ENCODE measurements around the gene SNN. TPM values are rescaled to one million over a fixed set of nuclear protein-coding genes. Genes with fewer than 3 reads are reported as not detected.

The SNN gene
- total RNA-seq, 1 donor from 2014 or later = 32.1 TPM

DNA sequence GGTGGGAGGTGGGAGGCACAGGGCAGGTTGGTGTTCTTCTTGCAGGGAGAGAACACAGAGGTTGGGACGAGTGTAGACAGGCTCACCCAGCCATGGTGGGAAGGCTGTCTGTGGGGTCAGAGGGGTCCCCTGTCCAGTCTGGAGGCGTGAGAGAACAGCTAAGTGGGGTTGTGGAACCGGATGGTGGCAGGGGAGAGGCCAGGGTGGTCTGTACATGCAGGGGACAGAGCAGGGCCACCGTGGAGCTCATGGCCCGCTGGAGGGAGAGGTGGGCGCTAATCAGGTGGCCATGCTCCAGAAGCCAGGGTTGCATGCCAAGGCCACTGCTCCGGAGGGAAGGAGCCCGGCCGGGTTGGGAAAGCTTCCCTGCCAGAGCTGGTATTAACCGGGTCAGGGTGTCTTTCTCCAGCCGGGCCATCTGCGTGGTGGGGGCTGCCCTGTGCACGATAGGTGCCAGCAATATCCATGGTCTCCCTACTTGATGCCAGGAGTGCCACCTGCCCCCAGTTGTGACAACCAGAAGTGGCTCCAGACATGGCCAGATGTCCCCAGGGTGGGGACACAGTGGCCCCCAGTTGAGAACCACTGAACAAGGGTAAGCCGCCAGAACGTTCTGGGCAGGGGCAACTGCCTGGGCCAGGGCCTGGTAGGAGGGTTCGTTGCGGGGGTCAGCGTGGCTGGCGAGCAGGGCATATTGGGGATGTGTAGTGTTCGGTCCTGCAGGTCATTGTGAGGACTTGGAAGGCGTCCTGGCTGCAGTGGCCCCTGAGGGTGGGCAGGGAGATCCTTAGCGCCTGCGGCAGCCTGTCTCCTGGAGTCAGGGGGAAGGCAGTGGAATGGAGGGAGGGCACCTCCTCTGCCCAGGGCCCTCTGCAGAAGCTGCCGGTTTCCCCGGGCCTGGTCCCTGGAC is 5.1 kb downstream of the SNN start:
- Mint-ChIP-seq H3K4me3 (peak overlapping the region; percentile 74), H3K4me1 (peaks cover 89% of the 10 kb centered on the region), H3K27ac (peak overlapping the region; percentile 89), H3K27me3 (no peaks in the 10 kb centered on the region), H3K9me3 (no peaks in the 10 kb centered on the region), H3K36me3 (ENCODE audit: low read depth) (peaks cover 42% of the 10 kb centered on the region)
- ATAC-seq (ENCODE audit: low read depth) = no peak
- no peak for DNase-seq
- POLR2A ChIA-PET = interaction anchor here (0.6 to 2.3 kb wide), 4 partner anchors 8 to 803 kb away, joined by 3 to 5 read pairs (median 5); no protein-coding TSS in a partner anchor
- TF ChIP-seq, protein P1, sequence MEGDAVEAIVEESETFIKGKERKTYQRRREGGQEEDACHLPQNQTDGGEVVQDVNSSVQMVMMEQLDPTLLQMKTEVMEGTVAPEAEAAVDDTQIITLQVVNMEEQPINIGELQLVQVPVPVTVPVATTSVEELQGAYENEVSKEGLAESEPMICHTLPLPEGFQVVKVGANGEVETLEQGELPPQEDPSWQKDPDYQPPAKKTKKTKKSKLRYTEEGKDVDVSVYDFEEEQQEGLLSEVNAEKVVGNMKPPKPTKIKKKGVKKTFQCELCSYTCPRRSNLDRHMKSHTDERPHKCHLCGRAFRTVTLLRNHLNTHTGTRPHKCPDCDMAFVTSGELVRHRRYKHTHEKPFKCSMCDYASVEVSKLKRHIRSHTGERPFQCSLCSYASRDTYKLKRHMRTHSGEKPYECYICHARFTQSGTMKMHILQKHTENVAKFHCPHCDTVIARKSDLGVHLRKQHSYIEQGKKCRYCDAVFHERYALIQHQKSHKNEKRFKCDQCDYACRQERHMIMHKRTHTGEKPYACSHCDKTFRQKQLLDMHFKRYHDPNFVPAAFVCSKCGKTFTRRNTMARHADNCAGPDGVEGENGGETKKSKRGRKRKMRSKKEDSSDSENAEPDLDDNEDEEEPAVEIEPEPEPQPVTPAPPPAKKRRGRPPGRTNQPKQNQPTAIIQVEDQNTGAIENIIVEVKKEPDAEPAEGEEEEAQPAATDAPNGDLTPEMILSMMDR (IDR thresholded peaks at IDR 0.05) = no peak
- intact Hi-C loops (cut with micrococcal nuclease) = loop anchor here (10.0 kb wide), 1 partner anchor 799 kb away; the partner anchor contains the start of gene CIITA
- CTCF ChIA-PET = no interaction called here

DNA sequence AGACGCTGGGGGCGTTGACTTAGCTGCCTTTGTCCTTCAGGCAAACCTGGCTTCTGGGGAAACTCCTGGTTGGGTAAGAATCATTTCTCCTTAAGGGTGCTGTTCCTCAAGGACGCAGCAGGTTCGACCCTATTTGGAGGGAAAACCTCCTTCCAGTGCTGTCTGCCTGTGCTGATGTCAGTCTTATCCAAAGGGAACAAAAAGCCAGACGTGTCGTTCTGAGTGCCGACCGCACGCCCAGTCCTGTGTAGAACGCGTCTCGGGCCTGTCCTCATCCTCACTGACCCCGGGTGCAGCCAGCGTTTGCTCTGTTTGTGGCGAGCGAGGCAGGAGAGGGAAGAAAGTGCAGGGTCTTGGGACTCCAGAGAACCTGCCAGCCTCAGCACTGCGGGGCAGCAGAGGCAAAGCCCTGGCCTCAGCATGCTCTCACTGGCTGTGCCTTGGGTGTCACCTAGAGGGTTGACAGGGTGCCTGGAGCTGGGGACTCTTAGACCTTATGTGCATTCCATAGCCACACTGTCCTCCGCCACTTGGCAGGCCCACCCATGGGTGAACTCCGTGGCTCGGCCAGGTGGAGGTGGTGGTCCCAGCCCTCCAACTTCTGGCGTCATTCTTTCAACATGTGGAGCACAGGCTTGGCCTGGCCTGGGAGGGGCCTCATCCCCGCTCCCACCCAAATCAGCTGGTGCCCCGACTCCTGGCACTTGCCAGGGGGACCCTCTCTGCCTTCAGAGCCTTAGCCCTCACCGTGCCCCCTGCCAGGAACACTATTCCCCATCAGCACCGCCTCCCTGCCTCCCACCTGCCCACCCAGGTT is 6.0 kb downstream of the SNN start:
- H3K27ac Mint-ChIP-seq = peak overlapping the region; percentile 82
- no peak overlapping the region for H3K4me3 Mint-ChIP-seq
- intact Hi-C loops (cut with micrococcal nuclease) = loop anchor here (10.0 kb wide), 1 partner anchor 799 kb away; the partner anchor contains the start of gene CIITA
- H3K4me1 Mint-ChIP-seq = peaks cover 97% of the 10 kb centered on the region
- no peak for ATAC-seq (ENCODE audit: low read depth)
- H3K27me3 Mint-ChIP-seq = no peaks in the 10 kb centered on the region
- ChIA-PET POLR2A (interaction anchor here (0.7 kb wide), 2 partner anchors 14 to 733 kb away, joined by 4 to 5 read pairs; no protein-coding TSS in a partner anchor), CTCF (no interaction called here)
- H3K9me3 Mint-ChIP-seq = no peaks in the 10 kb centered on the region
- TF ChIP-seq, protein P1 (IDR thresholded peaks at IDR 0.05) = no peak
- peaks cover 50% of the 10 kb centered on the region for H3K36me3 Mint-ChIP-seq (ENCODE audit: low read depth)
- no peak for DNase-seq

DNA sequence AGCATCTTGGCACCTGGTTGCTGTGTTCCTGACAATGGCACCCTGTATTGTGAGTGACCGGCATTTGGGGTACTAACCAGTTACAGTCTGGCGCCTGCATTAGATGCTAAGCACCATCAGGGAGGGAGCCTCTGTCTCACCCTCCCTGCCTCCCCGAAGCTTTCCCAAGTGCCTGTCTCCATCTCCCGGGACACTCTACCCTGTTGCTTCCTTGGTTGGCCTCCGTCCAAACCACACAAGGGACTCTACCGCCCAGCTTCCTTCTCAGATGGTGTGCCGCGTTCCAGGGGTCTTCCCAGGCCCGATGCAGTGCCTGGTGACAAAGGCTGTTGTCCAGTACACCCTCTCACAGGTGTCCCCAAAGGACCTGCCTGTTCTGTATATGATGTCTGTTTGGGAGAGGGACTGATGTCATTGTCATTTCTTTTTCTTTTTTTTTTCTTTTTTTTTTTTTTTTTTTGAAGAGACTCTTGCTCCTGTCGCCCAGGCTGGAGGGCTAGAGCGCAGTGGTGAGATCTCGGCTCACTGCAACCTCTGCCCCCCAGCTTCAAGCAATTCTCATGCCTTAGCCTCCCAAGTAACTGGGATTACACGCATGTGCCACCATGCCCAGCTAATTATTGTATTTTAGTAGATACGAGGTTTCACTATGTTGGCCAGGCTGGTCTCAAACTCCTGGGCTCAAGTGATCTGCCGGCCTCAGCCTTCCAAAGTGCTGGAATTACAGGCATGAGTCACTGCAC is 6.7 kb downstream of the SNN start:
- Mint-ChIP-seq H3K4me3 (peak overlapping the region; percentile 5), H3K27me3 (no peaks in the 10 kb centered on the region), H3K27ac (peak overlapping the region; percentile 82), H3K9me3 (no peaks in the 10 kb centered on the region), H3K4me1 (peaks cover 98% of the 10 kb centered on the region), H3K36me3 (ENCODE audit: low read depth) (peaks cover 57% of the 10 kb centered on the region)
- DNase-seq (no peak), ATAC-seq (ENCODE audit: low read depth) (no peak)
- POLR2A ChIA-PET = interaction anchor here (0.7 kb wide), 3 partner anchors 13 to 734 kb away, joined by 4 to 5 read pairs (median 5); no protein-coding TSS in a partner anchor
- TF ChIP-seq, protein P1 (IDR thresholded peaks at IDR 0.05) = no peak
- CTCF ChIA-PET = no interaction called here
- intact Hi-C loops (cut with micrococcal nuclease) = loop anchor here (10.0 kb wide), 1 partner anchor 800 kb away; the partner anchor contains the start of gene CIITA

DNA sequence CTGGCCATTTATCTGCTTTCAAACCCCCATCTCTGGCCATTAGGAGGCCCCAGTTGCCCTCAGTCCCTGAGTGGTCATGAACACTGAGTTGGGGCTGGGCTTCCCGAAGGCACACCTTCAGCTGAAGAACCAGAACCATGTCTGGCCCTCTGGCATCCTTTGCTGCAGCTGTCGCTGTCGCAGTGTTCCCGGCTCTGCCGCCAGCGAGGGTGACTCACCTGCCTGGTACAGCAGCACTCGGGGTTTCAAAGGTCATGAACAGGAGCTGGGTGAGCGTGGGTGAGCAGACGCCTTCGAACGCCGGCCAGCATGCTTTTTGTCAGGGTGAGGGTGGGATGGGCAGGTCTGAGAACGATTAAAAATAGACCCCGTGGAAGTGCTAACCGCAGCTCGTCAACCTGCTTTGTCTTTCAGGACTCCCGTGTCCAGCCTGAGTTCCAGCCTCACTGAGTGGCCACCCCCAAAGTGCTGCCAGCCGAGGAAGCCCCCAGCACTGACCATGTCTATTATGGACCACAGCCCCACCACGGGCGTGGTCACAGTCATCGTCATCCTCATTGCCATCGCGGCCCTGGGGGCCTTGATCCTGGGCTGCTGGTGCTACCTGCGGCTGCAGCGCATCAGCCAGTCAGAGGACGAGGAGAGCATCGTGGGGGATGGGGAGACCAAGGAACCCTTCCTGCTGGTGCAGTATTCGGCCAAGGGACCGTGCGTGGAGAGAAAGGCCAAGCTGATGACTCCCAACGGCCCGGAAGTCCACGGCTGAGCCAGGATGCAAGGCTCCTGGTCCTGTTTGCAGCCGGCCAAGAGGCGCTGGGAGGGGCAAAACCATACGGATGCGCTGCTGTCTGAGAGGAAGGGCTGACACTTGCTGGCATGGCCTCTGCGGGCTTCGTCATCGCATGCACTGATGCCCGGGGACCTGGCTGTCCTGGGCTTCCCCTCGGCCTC is 7.6 kb downstream of the SNN start:
- peak overlapping the region; percentile 83 for H3K27ac Mint-ChIP-seq
- ATAC-seq (ENCODE audit: low read depth) = no peak
- TF ChIP-seq, protein P1 (IDR thresholded peaks at IDR 0.05) = no peak

More for the DNA sequence above, 7.6 kb downstream of the SNN start:
- DNase-seq = no peak
- ChIA-PET POLR2A (interaction anchor here (0.7 kb wide), 1 partner anchor 24 kb away, joined by 5 read pairs; no protein-coding TSS in a partner anchor), CTCF (no interaction called here)
- Mint-ChIP-seq H3K36me3 (ENCODE audit: low read depth) (peaks cover 63% of the 10 kb centered on the region), H3K4me3 (peak overlapping the region; percentile 38), H3K27me3 (no peaks in the 10 kb centered on the region), H3K4me1 (peaks cover 98% of the 10 kb centered on the region), H3K9me3 (no peaks in the 10 kb centered on the region)
- intact Hi-C loops (cut with micrococcal nuclease) = loop anchor here (10.0 kb wide), 1 partner anchor 801 kb away; the partner anchor contains the start of gene CIITA
